LNCaP clone FGC (cell line): ENCODE results near the gene AKR1C4.
A peak's percentile ranks its signal among the peaks of the same experiment; 100 is the strongest.
"Not testable (repeated sequence)": the region's sequence is repeated elsewhere in the genome, so short reads cannot be mapped to it uniquely, and the experiment has no call there.

ENCODE experiments used
- DNase-seq: peaks from one replicate; pipeline ENCODE4 v3.0.0-alpha.2; 2011; ENCODE audit warnings: low read depth
- H3K4me3 ChIP-seq: 2 replicates; pipeline ENCODE4 v1.5.1; 2011; ENCODE audit warnings: mild to moderate bottlenecking, low read depth, low read length, control low read depth
- CTCF ChIP-seq: IDR thresholded peaks from 2 replicates; pipeline ENCODE4 v1.5.1; 2012; ENCODE audit warnings: mild to moderate bottlenecking; ENCODE audit not compliant: control insufficient read depth, insufficient read depth; ENCODE audit errors: extremely low read depth

AKR1C4 gene

GRCh38 chr10:5229019-5229418, 32.4 kb downstream of the AKR1C4 start:
- DNase-seq = no peak
- no peak overlapping the region for H3K4me3 ChIP-seq
- no peak for TF ChIP-seq CTCF

- TF ChIP-seq CTCF = no peak
Measured at GRCh38 chr10:5233324-5233723, 36.7 kb downstream of the AKR1C4 start.

GRCh38 chr10:5234106-5234860, 37.6 kb downstream of the AKR1C4 start:
- no peak for TF ChIP-seq CTCF
- DNase-seq = peak; percentile 50
- no peak overlapping the region for H3K4me3 ChIP-seq

More at GRCh38 chr10:5233324-5233723, 36.7 kb downstream of the AKR1C4 start:
- H3K4me3 ChIP-seq = no peak overlapping the region
- no peak for DNase-seq

- DNase-seq = not testable (repeated sequence)
Measured at GRCh38 chr10:5237541-5237940, 40.9 kb downstream of the AKR1C4 start.

GRCh38 chr10:5242585-5242984, 45.9 kb downstream of the AKR1C4 start:
- DNase-seq = no peak
- TF ChIP-seq CTCF = no peak
- H3K4me3 ChIP-seq = no peak overlapping the region

More at GRCh38 chr10:5237541-5237940, 40.9 kb downstream of the AKR1C4 start:
- not testable (repeated sequence) for H3K4me3 ChIP-seq

- H3K4me3 ChIP-seq = no peak overlapping the region
- no peak for TF ChIP-seq CTCF
- DNase-seq = no peak
Measured at GRCh38 chr10:5243521-5243987, 46.9 kb downstream of the AKR1C4 start.

- no peak for TF ChIP-seq CTCF
- no peak for DNase-seq
- H3K4me3 ChIP-seq = no peak overlapping the region
Measured at GRCh38 chr10:5252177-5253037, 55.8 kb downstream of the AKR1C4 start.
